Retinal pigment epithelial cell (primary cell): ENCODE results near the gene GRIN1.
A peak's percentile ranks its signal among the peaks of the same experiment; 100 is the strongest.

ENCODE experiments used
- DNase-seq: peaks from one replicate; pipeline ENCODE4 v3.0.0-alpha.2; 2010; ENCODE audit warnings: low read depth
- H3K4me3 ChIP-seq: 2 replicates; pipeline ENCODE4 v1.5.1; 2011; ENCODE audit warnings: mild to moderate bottlenecking, low read length, control low read depth, moderate library complexity
- TF ChIP-seq, protein P1 (sequence below): conservative IDR thresholded peaks from 2 replicates; pipeline ENCODE4 v1.5.1; 2011; ENCODE audit warnings: low read depth, low read length, control low read depth, inconsistent platforms

The GRIN1 gene

DNA sequence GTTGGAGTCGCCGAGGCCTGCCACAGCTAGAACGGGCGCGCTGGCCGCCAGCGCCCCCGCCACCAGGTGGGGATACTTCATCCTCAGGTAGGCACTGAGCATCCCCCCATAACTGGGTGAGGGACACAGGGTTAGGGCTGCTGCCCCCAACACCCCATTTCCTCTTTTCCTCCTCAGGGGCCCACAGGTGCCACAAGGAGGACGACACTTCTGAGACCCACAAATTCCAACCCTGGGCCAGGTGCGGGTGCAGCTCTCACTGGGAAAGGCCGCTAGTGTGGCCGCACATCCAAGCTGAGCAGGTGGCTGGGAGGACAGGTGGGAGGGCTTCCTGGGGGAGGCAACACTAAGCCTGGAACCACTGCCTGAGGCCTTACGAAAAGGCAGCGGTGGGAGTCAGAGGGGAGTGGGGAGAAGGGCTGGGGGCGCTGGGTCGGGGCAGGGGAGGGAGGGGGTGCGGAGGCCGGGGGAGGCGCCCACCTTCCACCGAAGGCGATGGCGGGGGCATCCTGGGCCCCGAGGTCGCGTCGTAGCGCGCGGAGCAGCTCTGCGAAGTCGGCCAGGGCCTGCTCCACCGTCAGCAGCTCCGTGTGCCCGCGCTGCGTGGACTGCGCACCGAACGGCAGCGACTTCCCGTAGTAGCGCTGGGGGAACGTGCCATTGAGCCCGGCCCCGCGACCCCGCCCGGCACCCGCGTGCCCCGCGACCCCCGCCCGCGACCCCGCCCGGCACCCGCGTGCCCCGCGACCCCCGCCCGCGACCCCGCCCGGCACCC lies 25.4 kb upstream of the GRIN1 start:
- DNase-seq, result no peak
- H3K4me3 ChIP-seq, result peak overlapping the region; percentile 33
- TF ChIP-seq, protein P1, sequence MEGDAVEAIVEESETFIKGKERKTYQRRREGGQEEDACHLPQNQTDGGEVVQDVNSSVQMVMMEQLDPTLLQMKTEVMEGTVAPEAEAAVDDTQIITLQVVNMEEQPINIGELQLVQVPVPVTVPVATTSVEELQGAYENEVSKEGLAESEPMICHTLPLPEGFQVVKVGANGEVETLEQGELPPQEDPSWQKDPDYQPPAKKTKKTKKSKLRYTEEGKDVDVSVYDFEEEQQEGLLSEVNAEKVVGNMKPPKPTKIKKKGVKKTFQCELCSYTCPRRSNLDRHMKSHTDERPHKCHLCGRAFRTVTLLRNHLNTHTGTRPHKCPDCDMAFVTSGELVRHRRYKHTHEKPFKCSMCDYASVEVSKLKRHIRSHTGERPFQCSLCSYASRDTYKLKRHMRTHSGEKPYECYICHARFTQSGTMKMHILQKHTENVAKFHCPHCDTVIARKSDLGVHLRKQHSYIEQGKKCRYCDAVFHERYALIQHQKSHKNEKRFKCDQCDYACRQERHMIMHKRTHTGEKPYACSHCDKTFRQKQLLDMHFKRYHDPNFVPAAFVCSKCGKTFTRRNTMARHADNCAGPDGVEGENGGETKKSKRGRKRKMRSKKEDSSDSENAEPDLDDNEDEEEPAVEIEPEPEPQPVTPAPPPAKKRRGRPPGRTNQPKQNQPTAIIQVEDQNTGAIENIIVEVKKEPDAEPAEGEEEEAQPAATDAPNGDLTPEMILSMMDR, result no peak

DNA sequence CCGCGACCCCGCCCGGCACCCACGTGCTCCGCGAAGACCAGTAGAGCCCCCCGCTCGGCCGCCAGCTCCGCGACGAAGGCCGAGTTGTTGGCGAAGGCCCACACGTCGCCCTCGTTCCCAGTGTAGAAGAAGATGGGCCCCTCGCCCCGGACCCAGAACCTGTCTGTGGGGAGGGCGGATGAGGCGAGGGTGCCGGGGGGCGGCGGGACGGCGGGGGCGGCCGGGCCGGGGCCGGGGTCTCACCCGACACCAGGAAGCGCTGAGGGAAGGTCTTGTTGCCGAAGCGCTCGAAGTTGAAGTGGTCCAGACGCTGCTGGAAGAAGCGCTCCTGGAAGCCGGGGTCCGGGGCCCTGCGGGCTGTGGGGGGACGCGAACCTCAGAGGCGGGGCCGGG lies 24.7 kb upstream of the GRIN1 start:
- TF ChIP-seq, protein P1, result no peak
- peak overlapping the region; percentile 43 for H3K4me3 ChIP-seq
- DNase-seq, result no peak

DNA sequence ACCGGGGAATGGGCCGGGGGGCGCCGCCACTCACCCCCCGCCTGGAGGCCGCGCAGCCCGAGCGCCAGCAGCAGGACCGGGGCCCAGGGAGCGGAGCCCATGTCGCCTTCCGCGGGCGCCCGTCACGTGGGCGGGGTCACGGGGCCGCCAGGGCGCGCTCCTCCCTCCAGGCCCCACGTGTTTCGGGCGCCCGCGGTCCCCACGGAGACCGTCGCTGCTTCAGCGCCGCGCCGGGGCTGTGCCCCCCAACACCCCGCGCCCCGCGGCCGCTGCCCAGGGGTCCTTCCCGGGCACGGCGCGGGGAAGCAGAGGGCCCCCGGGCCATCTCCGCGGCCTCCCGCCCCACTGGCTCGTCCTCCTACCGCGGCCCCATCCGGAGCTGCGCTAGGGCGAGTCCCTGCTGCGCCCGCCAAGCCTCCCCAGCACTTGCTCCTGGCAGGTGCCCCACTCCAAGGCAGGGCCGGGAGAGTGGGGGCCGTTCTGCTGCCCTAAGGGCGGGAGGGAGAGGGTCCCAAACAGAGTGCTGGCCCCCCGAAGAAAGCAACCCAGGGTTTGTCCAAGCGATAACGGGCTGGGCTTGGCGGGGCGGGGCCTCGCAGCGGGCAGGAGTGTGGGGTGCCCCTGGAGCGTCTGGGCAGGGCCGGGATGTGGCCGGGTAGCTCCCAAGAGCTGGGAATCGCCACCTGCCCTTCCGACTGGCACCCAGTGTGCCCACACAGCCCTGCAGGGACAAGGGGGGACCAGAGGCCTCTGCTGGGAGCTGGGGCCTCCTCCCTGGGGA lies 24.2 kb upstream of the GRIN1 start, which contains the start of gene DPP7:
DPP7 (minus strand) TSS at position 121 of the 781 bp plus-strand sequence; CDS start at position 101, 20 bp downstream.
- no peak for DNase-seq
- peak within 1 kb of the TSS; percentile 43 for H3K4me3 ChIP-seq
- TF ChIP-seq, protein P1, result no peak

DNA sequence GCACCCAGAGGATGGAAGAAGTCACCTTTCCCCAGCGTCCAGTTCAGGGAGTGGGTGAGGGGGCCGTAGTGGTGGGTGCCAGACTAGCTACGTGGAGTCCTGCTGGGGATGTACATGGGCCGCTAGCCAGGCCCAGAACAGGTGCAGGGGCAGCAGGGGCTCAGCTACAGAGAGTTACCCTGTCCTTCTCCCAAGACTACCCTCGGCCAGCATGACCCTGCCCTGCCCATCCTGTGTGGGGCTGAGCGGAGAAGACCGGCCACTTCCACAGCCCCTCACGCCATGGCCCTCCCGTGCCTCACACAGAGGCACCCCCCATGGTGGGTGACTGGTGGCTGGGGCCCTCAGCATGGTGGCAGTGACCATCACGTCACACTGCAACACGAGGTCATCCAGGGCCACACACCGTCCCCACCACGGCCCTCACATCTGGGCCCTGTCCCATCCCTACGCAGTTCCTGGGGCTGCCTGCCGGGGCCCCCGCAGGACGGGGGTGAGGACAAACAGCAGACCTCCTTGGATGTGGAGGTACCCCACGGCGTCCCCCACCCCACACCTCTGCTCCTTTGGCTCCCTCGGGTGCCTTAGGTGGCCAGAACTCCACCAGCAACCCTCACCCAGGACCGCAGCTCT lies 23.4 kb upstream of the GRIN1 start:
- no peak for DNase-seq
- TF ChIP-seq, protein P1, result no peak
- no peak overlapping the region for H3K4me3 ChIP-seq

DNA sequence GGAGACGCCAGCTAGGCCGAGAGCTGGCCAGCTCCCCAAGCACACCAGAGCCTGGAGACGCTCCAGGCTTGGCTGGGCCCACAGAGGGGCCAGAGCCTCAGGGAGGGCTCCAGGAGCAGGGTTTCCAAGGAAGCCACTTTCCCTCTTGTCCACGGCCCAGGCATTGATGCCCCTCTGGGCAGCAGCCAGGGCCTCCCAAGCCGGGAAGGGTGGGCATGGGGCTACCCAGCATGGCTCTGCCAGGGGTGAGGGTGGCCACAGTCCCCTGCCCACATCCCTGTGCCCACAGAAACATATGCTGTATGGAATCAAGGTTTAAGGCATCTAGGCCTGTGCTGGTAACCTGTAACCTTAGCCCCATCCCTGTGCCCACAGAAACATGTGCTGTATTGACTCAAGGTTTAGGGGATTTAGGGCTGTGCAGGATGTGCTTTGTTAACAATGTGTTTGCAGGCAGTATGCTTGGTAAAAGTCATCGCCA lies 22.9 kb upstream of the GRIN1 start:
- no peak overlapping the region for H3K4me3 ChIP-seq
- no peak for DNase-seq
- TF ChIP-seq, protein P1, result no peak

DNA sequence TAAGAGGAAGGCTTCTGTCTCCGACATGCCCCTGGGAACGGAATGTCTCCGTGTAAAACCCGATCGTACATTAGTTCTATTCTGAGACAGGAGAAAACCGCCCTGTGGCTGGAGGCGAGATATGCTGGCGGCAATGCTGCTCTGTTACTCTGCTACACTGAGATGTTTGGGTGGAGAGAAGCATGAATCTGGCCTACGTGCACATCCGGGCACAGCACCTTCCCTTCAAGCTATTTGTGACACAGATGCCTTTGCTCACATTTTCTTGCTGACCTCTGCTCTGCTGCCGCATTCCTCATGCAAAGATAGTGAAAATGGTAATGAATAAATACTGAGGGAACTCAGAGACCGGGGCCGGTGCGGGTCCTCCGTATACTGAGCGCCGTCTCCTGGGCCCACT lies 22.2 kb upstream of the GRIN1 start:
- H3K4me3 ChIP-seq, result no peak overlapping the region
- TF ChIP-seq, protein P1, result no peak
- DNase-seq, result no peak
